Effector memory CD8-positive, alpha-beta T cell (primary cell): ENCODE data around the gene COLEC12.

Source experiments
- ATAC-seq: fragments of 150-1000 bp; cut with Tn5 transposase; replicated peaks from 2 replicates; pipeline ENCODE4 v1.10.0; 2021; ENCODE audit warnings: mild to moderate bottlenecking, moderate library complexity
- DNase-seq, 3 experiments: peaks; one replicate each; pipeline ENCODE4 v3.0.0; 2021
- H3K27ac Mint-ChIP-seq, 2 donors: one replicate each; pipeline ENCODE4 v1.8.0; 2022; ENCODE audit warnings: mild to moderate bottlenecking in 2 of 2, mixed read lengths in 2 of 2, moderate library complexity in 2 of 2
- H3K27me3 Mint-ChIP-seq, 2 donors: one replicate each; pipeline ENCODE4 v1.8.0; 2022; ENCODE audit warnings: mixed read lengths in 2 of 2
- H3K36me3 Mint-ChIP-seq: one replicate; pipeline ENCODE4 v1.8.0; 2022; ENCODE audit warnings: mild to moderate bottlenecking, moderate library complexity, mixed read lengths; ENCODE audit not compliant: insufficient read depth
- H3K4me1 Mint-ChIP-seq, 2 donors: one replicate each; pipeline ENCODE4 v1.8.0; 2022; ENCODE audit warnings: low read depth in 2 of 2, mixed read lengths in 2 of 2
- H3K4me3 Mint-ChIP-seq, 2 donors: one replicate each; pipeline ENCODE4 v1.8.0; 2022; ENCODE audit warnings: mild to moderate bottlenecking in 2 of 2, mixed read lengths in 2 of 2, moderate library complexity in 2 of 2
- H3K9me3 Mint-ChIP-seq, 2 donors: one replicate each; pipeline ENCODE4 v1.8.0; 2022; ENCODE audit warnings: mixed read lengths in 2 of 2

Gene COLEC12

GRCh38 chr18:398935-399630 lies 101.4 kb downstream of the COLEC12 start:
- Mint-ChIP-seq H3K9me3 (no peaks in the 10 kb centered on the region), H3K27ac (no peak overlapping the region), H3K4me1 (no peaks in the 10 kb centered on the region), H3K4me3 (no peak overlapping the region), H3K36me3 (no peaks in the 10 kb centered on the region), H3K27me3 (peaks cover 13 to 34% of the 10 kb centered on the region in 2 donors)
- ATAC-seq (no peak), DNase-seq (no peak)

DNA sequence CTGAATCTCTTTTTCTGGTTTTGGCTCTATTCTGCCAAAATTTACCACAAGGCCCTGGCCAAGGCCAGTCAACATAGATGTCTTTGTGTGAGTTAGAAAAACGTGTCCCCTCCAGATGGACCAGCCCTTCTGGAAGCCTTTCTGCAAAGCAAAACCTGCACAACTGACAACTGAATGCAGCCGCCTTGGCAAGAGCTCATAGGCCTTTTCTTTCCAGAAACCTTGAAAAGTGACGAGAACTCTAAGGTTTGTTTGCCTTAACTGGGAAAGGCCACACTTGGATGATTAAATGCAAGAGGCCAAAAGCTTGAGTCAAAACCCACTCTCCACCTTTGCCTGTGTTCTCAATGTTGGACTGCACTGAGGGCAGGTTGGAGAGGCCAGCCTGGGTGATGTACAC lies 103.9 kb downstream of the COLEC12 start:
- H3K27ac Mint-ChIP-seq, result no peak overlapping the region
- DNase-seq, result no peak
- H3K4me1 Mint-ChIP-seq, result no peaks in the 10 kb centered on the region
- H3K36me3 Mint-ChIP-seq, result no peaks in the 10 kb centered on the region
- H3K4me3 Mint-ChIP-seq, result no peak overlapping the region
- H3K9me3 Mint-ChIP-seq, result no peaks in the 10 kb centered on the region
- no peak for ATAC-seq
- H3K27me3 Mint-ChIP-seq, result peaks cover 14 to 37% of the 10 kb centered on the region in 2 donors

- ATAC-seq (no peak), DNase-seq (no peak)
- Mint-ChIP-seq H3K4me1 (no peaks in the 10 kb centered on the region), H3K4me3 (no peak overlapping the region), H3K9me3 (no peaks in the 10 kb centered on the region), H3K36me3 (no peaks in the 10 kb centered on the region), H3K27ac (no peak overlapping the region), H3K27me3 (peaks cover 17 to 41% of the 10 kb centered on the region in 2 donors)
Measured at GRCh38 chr18:396251-396555, 104.3 kb downstream of the COLEC12 start.

- Mint-ChIP-seq H3K4me1 (no peaks in the 10 kb centered on the region), H3K27me3 (peaks cover 20 to 46% of the 10 kb centered on the region in 2 donors), H3K27ac (no peak overlapping the region), H3K9me3 (no peaks in the 10 kb centered on the region), H3K4me3 (no peak overlapping the region), H3K36me3 (no peaks in the 10 kb centered on the region)
- no peak for ATAC-seq
- DNase-seq, result no peak
Measured at GRCh38 chr18:395456-396250, 104.8 kb downstream of the COLEC12 start.

DNA sequence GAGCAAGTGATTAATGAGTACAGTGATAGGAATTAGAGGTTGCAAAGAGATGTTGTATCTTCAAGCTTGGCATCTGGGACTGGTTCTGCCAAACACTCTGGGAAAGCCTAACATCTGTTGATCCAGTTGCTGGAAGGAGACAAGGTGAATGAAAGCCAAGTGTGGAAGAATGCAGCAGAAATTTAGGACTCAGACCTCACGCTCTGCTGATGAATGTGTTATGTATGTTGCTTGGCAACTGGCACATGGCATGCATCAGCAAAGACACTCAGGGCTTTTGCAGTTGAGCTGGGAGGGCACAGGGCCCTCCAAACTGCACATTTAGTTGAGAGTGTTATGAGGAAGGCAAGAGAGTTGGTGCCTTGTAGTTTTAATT lies 105.5 kb downstream of the COLEC12 start:
- H3K4me3 Mint-ChIP-seq, result no peak overlapping the region
- peaks cover 20 to 49% of the 10 kb centered on the region in 2 donors for H3K27me3 Mint-ChIP-seq
- no peaks in the 10 kb centered on the region for H3K9me3 Mint-ChIP-seq
- DNase-seq (no peak), ATAC-seq (no peak)
- H3K4me1 Mint-ChIP-seq, result no peaks in the 10 kb centered on the region
- no peak overlapping the region for H3K27ac Mint-ChIP-seq
- no peaks in the 10 kb centered on the region for H3K36me3 Mint-ChIP-seq

DNA sequence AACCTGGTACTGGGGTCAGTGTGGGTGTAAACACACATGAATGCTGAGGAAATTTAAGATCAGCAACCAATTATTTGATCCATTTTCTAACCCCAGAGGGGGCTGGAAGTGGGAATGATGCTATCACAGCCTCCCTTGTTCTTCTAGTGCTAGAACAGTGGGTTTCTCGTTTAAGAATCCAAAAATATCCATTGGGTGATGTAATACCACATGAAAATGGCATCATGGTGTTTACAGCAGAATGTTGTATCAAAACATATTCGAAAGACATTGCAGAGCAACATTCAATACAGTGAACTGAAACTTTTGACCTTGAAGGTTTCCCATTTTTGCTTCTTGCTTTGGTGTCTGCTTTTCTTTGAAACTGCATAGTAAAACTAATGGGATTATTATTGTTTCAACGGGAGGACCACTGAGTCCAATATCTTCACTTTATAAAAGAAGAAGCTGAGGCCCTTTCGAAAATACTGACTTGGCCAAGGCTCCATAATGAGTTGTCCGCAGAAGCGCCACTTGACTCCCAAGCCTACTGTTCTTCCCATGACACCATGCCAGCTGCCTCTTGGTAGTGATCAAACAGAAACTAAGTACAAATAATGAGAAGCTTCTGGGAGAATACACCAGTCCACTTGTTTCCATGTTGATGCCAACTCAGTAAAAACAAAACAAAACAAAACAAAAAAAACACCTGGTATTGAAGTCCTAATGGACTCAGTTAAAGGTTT lies 106.1 kb downstream of the COLEC12 start:
- Mint-ChIP-seq H3K9me3 (no peaks in the 10 kb centered on the region), H3K4me1 (no peaks in the 10 kb centered on the region), H3K27me3 (peaks cover 24 to 49% of the 10 kb centered on the region in 2 donors), H3K36me3 (no peaks in the 10 kb centered on the region), H3K4me3 (no peak overlapping the region), H3K27ac (no peak overlapping the region)
- ATAC-seq (no peak), DNase-seq (no peak)

DNA sequence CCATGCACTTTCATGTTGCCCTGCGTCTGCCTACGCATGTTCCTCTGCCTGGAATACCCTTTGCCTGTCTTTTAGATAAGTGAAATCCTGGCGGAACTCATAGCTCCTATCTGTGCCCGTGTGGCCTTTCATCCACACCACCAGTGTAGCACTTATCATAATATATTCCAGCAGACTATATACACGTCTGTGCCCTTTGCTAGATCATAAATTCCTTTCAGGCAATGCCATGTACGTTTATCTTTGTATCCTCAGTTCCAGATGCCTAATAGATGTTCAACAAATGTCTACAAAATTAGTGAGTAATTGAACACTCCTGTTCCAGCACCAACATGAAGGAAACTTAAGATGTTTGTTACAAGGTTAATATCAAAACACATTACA lies 106.9 kb downstream of the COLEC12 start:
- Mint-ChIP-seq H3K4me1 (no peaks in the 10 kb centered on the region), H3K9me3 (no peaks in the 10 kb centered on the region), H3K36me3 (no peaks in the 10 kb centered on the region), H3K27me3 (peaks cover 29 to 45% of the 10 kb centered on the region in 2 donors), H3K27ac (no peak overlapping the region), H3K4me3 (no peak overlapping the region)
- ATAC-seq (no peak), DNase-seq (no peak)

DNA sequence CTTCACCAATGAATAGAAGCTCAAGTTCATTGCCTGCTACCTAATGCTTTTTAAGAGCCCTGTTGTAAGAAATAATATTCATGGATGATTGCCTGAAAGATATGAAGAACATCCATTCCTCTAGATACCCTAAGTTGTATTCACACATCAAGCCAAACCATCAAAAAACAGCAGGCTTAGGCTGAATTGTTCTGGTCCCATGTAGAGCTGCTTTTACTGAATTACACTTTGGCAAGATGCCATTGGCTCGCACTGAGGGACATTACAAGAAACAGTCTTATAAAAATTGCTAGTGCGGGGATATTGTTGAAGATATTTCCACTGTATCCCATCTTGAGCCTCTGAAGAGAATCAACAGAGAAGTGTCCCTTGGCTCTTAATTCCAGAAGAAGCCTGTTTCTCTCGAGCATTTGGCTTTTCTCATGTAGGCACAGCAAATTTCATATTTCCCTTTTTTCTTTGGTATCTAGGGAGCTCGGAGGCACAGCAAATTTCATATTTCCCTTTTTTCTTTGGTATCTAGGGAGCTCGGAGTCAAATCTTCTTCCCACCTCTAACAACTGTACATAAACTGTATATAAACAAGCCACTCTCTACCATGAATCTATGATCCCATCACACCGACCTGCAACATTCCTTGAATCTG lies 107.5 kb downstream of the COLEC12 start:
- peaks cover 27 to 40% of the 10 kb centered on the region in 2 donors for H3K27me3 Mint-ChIP-seq
- H3K27ac Mint-ChIP-seq, result no peak overlapping the region
- no peak overlapping the region for H3K4me3 Mint-ChIP-seq
- DNase-seq (no peak), ATAC-seq (no peak)
- no peaks in the 10 kb centered on the region for H3K9me3 Mint-ChIP-seq
- H3K36me3 Mint-ChIP-seq, result no peaks in the 10 kb centered on the region
- no peaks in the 10 kb centered on the region for H3K4me1 Mint-ChIP-seq

GRCh38 chr18:390741-391478 lies 109.6 kb downstream of the COLEC12 start:
- Mint-ChIP-seq H3K9me3 (no peaks in the 10 kb centered on the region), H3K4me1 (no peaks in the 10 kb centered on the region), H3K27ac (no peak overlapping the region), H3K36me3 (no peaks in the 10 kb centered on the region), H3K4me3 (no peak overlapping the region), H3K27me3 (peaks cover 19 to 24% of the 10 kb centered on the region in 2 donors)
- DNase-seq, result no peak
- ATAC-seq, result no peak

DNA sequence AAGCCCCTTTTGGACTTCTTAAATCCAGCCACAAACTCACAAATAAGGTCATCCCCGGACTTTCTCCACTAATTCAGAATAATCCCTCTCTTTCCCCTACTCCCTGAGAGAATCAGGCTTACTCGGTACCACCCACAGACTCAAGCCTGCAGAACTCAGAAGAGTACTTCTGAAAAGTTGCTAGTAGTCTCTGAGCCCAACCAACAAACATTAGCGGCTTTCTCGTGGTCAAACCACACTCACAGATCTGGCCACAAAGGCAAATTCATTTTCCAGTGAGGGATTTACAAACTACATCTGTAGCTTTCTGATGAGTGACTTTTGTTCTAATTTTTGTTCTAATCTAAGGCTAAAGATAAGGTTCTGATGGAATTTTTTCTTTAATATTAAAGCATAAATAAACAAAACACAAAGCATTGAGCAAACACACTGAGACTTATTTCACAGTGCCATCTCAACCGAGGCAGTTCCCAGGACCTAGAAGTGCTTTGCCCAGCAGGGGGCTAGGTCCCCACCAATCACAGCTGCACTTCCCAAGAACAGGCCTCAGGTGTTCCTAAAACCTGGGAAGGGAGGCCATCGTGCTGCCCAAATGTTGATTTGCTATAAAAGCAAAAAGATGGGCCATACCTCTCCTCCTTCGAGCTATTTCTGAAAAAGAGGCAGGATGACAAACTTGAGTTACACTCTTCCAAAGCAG lies 110.7 kb downstream of the COLEC12 start:
- Mint-ChIP-seq H3K4me1 (no peaks in the 10 kb centered on the region), H3K9me3 (peaks cover 0 to 2% of the 10 kb centered on the region in 2 donors), H3K36me3 (no peaks in the 10 kb centered on the region), H3K27me3 (peaks cover 24% of the 10 kb centered on the region in 2 donors), H3K27ac (no peak overlapping the region), H3K4me3 (no peak overlapping the region)
- DNase-seq (no peak), ATAC-seq (no peak)

GRCh38 chr18:388200-388599 lies 112.3 kb downstream of the COLEC12 start:
- Mint-ChIP-seq H3K27me3 (peaks cover 36 to 38% of the 10 kb centered on the region in 2 donors), H3K27ac (no peak overlapping the region), H3K4me3 (no peak overlapping the region), H3K36me3 (no peaks in the 10 kb centered on the region), H3K9me3 (peaks cover 0 to 2% of the 10 kb centered on the region in 2 donors), H3K4me1 (no peaks in the 10 kb centered on the region)
- no peak for DNase-seq
- ATAC-seq, result no peak

- Mint-ChIP-seq H3K4me1 (no peaks in the 10 kb centered on the region), H3K9me3 (peaks cover 0 to 2% of the 10 kb centered on the region in 2 donors), H3K27me3 (peaks cover 36 to 40% of the 10 kb centered on the region in 2 donors), H3K36me3 (no peaks in the 10 kb centered on the region), H3K4me3 (no peak overlapping the region), H3K27ac (no peak overlapping the region)
- DNase-seq (no peak), ATAC-seq (no peak)
Measured at GRCh38 chr18:386994-387393, 113.5 kb downstream of the COLEC12 start.
